Activated T-cell treated with anti-CD3 and anti-CD28 coated beads, Interleukin-2, amount 50 U/mL, for 72 hours (primary cell): ENCODE measurements around the gene PAK1IP1. TPM values are rescaled to one million over a fixed set of nuclear protein-coding genes. Genes with fewer than 3 reads are reported as not detected.
A peak's percentile ranks its signal among the peaks of the same experiment; 100 is the strongest.
"Not testable (repeated sequence)": the region's sequence is repeated elsewhere in the genome, so short reads cannot be mapped to it uniquely, and the experiment has no call there.

Source experiments
- ATAC-seq, 2 donors: fragments of 150-1000 bp; cut with Tn5 transposase; replicated peaks in 1 of 2; 2 replicates each; pipeline ENCODE4 v1.10.0; 2021; ENCODE audit warnings: moderate library complexity in 2 of 2, mild to moderate bottlenecking in 1 of 2
- DNase-seq, 2 donors: peaks; one replicate each; pipeline ENCODE4 v3.0.0; 2021 to 2022; ENCODE audit warnings: mixed read lengths in 1 of 2
- H3K27ac Mint-ChIP-seq: one replicate; pipeline ENCODE4 v1.8.0; 2022; ENCODE audit warnings: mild to moderate bottlenecking, moderate library complexity, mixed read lengths
- H3K27me3 Mint-ChIP-seq: one replicate; pipeline ENCODE4 v1.8.0; 2022; ENCODE audit warnings: low read depth, mixed read lengths
- H3K36me3 Mint-ChIP-seq, 2 donors: one replicate each; pipeline ENCODE4 v1.8.0; 2022; ENCODE audit warnings: mixed read lengths in 2 of 2, mild to moderate bottlenecking in 1 of 2; ENCODE audit not compliant: insufficient read depth in 2 of 2
- H3K4me1 Mint-ChIP-seq: one replicate; pipeline ENCODE4 v1.8.0; 2022; ENCODE audit warnings: low read depth, mixed read lengths
- H3K4me3 Mint-ChIP-seq, 2 donors: one replicate each; pipeline ENCODE4 v1.8.0; 2022; ENCODE audit warnings: mild to moderate bottlenecking in 2 of 2, mixed read lengths in 2 of 2, moderate library complexity in 2 of 2
- H3K9me3 Mint-ChIP-seq, 2 donors: one replicate each; pipeline ENCODE4 v1.8.0; 2022; ENCODE audit warnings: mixed read lengths in 2 of 2
- total RNA-seq, 2 donors: library from RNA; stranded (reverse); gene quantifications; one replicate each; pipeline ENCODE4 v1.2.3, GENCODE V29; 2022

PAK1IP1 gene
- total RNA-seq, 2 donors from 2014 or later = 21.1 to 21.7 TPM

- DNase-seq (no peak), ATAC-seq (no peak)
- no peaks in the 10 kb centered on the region for H3K27me3 Mint-ChIP-seq
- no peaks in the 10 kb centered on the region for H3K36me3 Mint-ChIP-seq
- H3K4me3 Mint-ChIP-seq = no peak overlapping the region
- no peak overlapping the region for H3K27ac Mint-ChIP-seq
- H3K9me3 Mint-ChIP-seq = no peaks in the 10 kb centered on the region
- no peaks in the 10 kb centered on the region for H3K4me1 Mint-ChIP-seq
Observed at GRCh38 chr6:10736731-10737130, 42.0 kb downstream of the PAK1IP1 start.

GRCh38 chr6:10740061-10740460 is 45.3 kb downstream of the PAK1IP1 start:
- H3K9me3 Mint-ChIP-seq = no peaks in the 10 kb centered on the region
- H3K36me3 Mint-ChIP-seq = no peaks in the 10 kb centered on the region
- no peaks in the 10 kb centered on the region for H3K27me3 Mint-ChIP-seq
- H3K4me1 Mint-ChIP-seq = no peaks in the 10 kb centered on the region
- no peak for DNase-seq
- no peak overlapping the region for H3K4me3 Mint-ChIP-seq
- no peak overlapping the region for H3K27ac Mint-ChIP-seq
- ATAC-seq = no peak

GRCh38 chr6:10741643-10742042 is 46.9 kb downstream of the PAK1IP1 start:
- not testable (repeated sequence) for H3K9me3 Mint-ChIP-seq, ATAC-seq, H3K27me3 Mint-ChIP-seq, H3K4me3 Mint-ChIP-seq, H3K27ac Mint-ChIP-seq, H3K36me3 Mint-ChIP-seq, DNase-seq
- peaks cover 11% of the 10 kb centered on the region for H3K4me1 Mint-ChIP-seq

GRCh38 chr6:10742251-10742650 is 47.5 kb downstream of the PAK1IP1 start:
- H3K27ac Mint-ChIP-seq = no peak overlapping the region
- H3K9me3 Mint-ChIP-seq = no peaks in the 10 kb centered on the region
- ATAC-seq (no peak), DNase-seq (no peak)
- H3K27me3 Mint-ChIP-seq = no peaks in the 10 kb centered on the region
- peaks cover 0 to 2% of the 10 kb centered on the region in 2 donors for H3K36me3 Mint-ChIP-seq
- no peak overlapping the region for H3K4me3 Mint-ChIP-seq
- H3K4me1 Mint-ChIP-seq = peaks cover 17% of the 10 kb centered on the region

- DNase-seq (no peak), ATAC-seq (no peak)
- H3K4me3 Mint-ChIP-seq = no peak overlapping the region
- H3K27ac Mint-ChIP-seq = no peak overlapping the region
- no peaks in the 10 kb centered on the region for H3K9me3 Mint-ChIP-seq
- no peaks in the 10 kb centered on the region for H3K27me3 Mint-ChIP-seq
- peaks cover 0 to 2% of the 10 kb centered on the region in 2 donors for H3K36me3 Mint-ChIP-seq
- peaks cover 20% of the 10 kb centered on the region for H3K4me1 Mint-ChIP-seq
Observed at GRCh38 chr6:10743515-10743914, 48.7 kb downstream of the PAK1IP1 start.

GRCh38 chr6:10745116-10745515 is 50.3 kb downstream of the PAK1IP1 start:
- H3K36me3 Mint-ChIP-seq = peaks cover 0 to 2% of the 10 kb centered on the region in 2 donors
- ATAC-seq = no peak
- no peak overlapping the region for H3K27ac Mint-ChIP-seq

GRCh38 chr6:10746915-10747250 is 52.1 kb downstream of the PAK1IP1 start:
- no peak for DNase-seq
- Mint-ChIP-seq H3K9me3 (no peaks in the 10 kb centered on the region), H3K4me3 (peak overlapping the region; percentile 83 to 97), H3K27me3 (no peaks in the 10 kb centered on the region), H3K4me1 (peaks cover 50% of the 10 kb centered on the region), H3K27ac (peak overlapping the region; percentile 93), H3K36me3 (peaks cover 2 to 6% of the 10 kb centered on the region in 2 donors)
- no peak for ATAC-seq

More at GRCh38 chr6:10745116-10745515, 50.3 kb downstream of the PAK1IP1 start:
- H3K9me3 Mint-ChIP-seq = no peaks in the 10 kb centered on the region
- H3K27me3 Mint-ChIP-seq = no peaks in the 10 kb centered on the region
- DNase-seq = no peak
- peaks cover 36% of the 10 kb centered on the region for H3K4me1 Mint-ChIP-seq
- H3K4me3 Mint-ChIP-seq = no peak overlapping the region

GRCh38 chr6:10747251-10747972 is 52.6 kb downstream of the PAK1IP1 start, which contains the start of gene TMEM14B:
TSS of gene TMEM14B (plus strand) at chr6:10747805. CDS start at chr6:10749246, 1,441 bp downstream.
- H3K4me1 Mint-ChIP-seq = peaks cover 50% of the 10 kb centered on the region
- no peaks in the 10 kb centered on the region for H3K27me3 Mint-ChIP-seq
- no peaks in the 10 kb centered on the region for H3K9me3 Mint-ChIP-seq
- ATAC-seq (peak; percentile 97), DNase-seq (peak; percentile 100)
- peaks cover 2 to 6% of the 10 kb centered on the region in 2 donors for H3K36me3 Mint-ChIP-seq
- peak within 1 kb of the TSS; percentile 83 to 97 for H3K4me3 Mint-ChIP-seq
- H3K27ac Mint-ChIP-seq = peak within 1 kb of the TSS; percentile 93

- DNase-seq (no peak), ATAC-seq (no peak)
- H3K36me3 Mint-ChIP-seq = peaks cover 8 to 16% of the 10 kb centered on the region in 2 donors
- no peaks in the 10 kb centered on the region for H3K27me3 Mint-ChIP-seq
- H3K4me1 Mint-ChIP-seq = peaks cover 56% of the 10 kb centered on the region
- H3K9me3 Mint-ChIP-seq = no peaks in the 10 kb centered on the region
- H3K27ac Mint-ChIP-seq = peak overlapping the region; percentile 21
- peak overlapping the region; percentile 12 to 97 for H3K4me3 Mint-ChIP-seq
Observed at GRCh38 chr6:10749734-10750133, 55.0 kb downstream of the PAK1IP1 start.

GRCh38 chr6:10750568-10750967 is 55.8 kb downstream of the PAK1IP1 start:
- not testable (repeated sequence) for H3K27me3 Mint-ChIP-seq, H3K27ac Mint-ChIP-seq, ATAC-seq, H3K9me3 Mint-ChIP-seq, DNase-seq, H3K4me3 Mint-ChIP-seq
- H3K36me3 Mint-ChIP-seq = peaks cover 8 to 23% of the 10 kb centered on the region in 2 donors
- peaks cover 64% of the 10 kb centered on the region for H3K4me1 Mint-ChIP-seq

GRCh38 chr6:10751757-10752156 is 57.0 kb downstream of the PAK1IP1 start:
- Mint-ChIP-seq H3K36me3 (peaks cover 10 to 28% of the 10 kb centered on the region in 2 donors), H3K27ac (peak overlapping the region; percentile 59), H3K4me1 (peaks cover 54% of the 10 kb centered on the region)
- not testable (repeated sequence) for H3K9me3 Mint-ChIP-seq, H3K27me3 Mint-ChIP-seq, H3K4me3 Mint-ChIP-seq, ATAC-seq, DNase-seq

GRCh38 chr6:10756085-10756484 is 61.3 kb downstream of the PAK1IP1 start:
- H3K4me1 Mint-ChIP-seq = peaks cover 37% of the 10 kb centered on the region
- DNase-seq (no peak), ATAC-seq (no peak)
- no peak overlapping the region for H3K4me3 Mint-ChIP-seq
- H3K9me3 Mint-ChIP-seq = no peaks in the 10 kb centered on the region
- H3K27me3 Mint-ChIP-seq = no peaks in the 10 kb centered on the region
- peaks cover 8 to 41% of the 10 kb centered on the region in 2 donors for H3K36me3 Mint-ChIP-seq
- H3K27ac Mint-ChIP-seq = peak overlapping the region; percentile 23
